ENCODE data around the gene SKAP2.
A peak's percentile ranks its signal among the peaks of the same experiment; 100 is the strongest.

Gene SKAP2

GRCh38 chr7:26691406-26691805, 173.0 kb downstream of the SKAP2 start:
- no peak for DNase-seq

- no peak for DNase-seq
Observed at GRCh38 chr7:26690135-26690805, 174.1 kb downstream of the SKAP2 start.

- no peak for DNase-seq
Observed at GRCh38 chr7:26688936-26689506, 175.4 kb downstream of the SKAP2 start.

- no peak for DNase-seq
Observed at GRCh38 chr7:26688388-26688787, 176.0 kb downstream of the SKAP2 start.

GRCh38 chr7:26687032-26687431, 177.4 kb downstream of the SKAP2 start:
- no peak for DNase-seq

- no peak for DNase-seq
Observed at GRCh38 chr7:26686448-26686981, 177.9 kb downstream of the SKAP2 start.

- no peak for DNase-seq
Observed at GRCh38 chr7:26685606-26686005, 178.8 kb downstream of the SKAP2 start.

- no peak for DNase-seq
Observed at GRCh38 chr7:26684447-26684846, 179.9 kb downstream of the SKAP2 start.

GRCh38 chr7:26683277-26683676, 181.1 kb downstream of the SKAP2 start:
- no peak for DNase-seq

- no peak for DNase-seq
Observed at GRCh38 chr7:26681819-26682418, 182.5 kb downstream of the SKAP2 start.

GRCh38 chr7:26680587-26680986, 183.8 kb downstream of the SKAP2 start:
- DNase-seq: no peak

GRCh38 chr7:26675143-26675887, 189.1 kb downstream of the SKAP2 start:
- DNase-seq: no peak

GRCh38 chr7:26673858-26674257, 190.5 kb downstream of the SKAP2 start:
- DNase-seq: no peak

- DNase-seq: no peak
Observed at GRCh38 chr7:26673271-26673670, 191.1 kb downstream of the SKAP2 start.

GRCh38 chr7:26670841-26671240, 193.5 kb downstream of the SKAP2 start:
- DNase-seq: no peak

GRCh38 chr7:26670290-26670689, 194.1 kb downstream of the SKAP2 start:
- DNase-seq: no peak

GRCh38 chr7:26668821-26669220, 195.6 kb downstream of the SKAP2 start:
- no peak for DNase-seq

- DNase-seq: peak; percentile 34
Observed at GRCh38 chr7:26667514-26668133, 196.8 kb downstream of the SKAP2 start.

GRCh38 chr7:26664735-26665416, 199.5 kb downstream of the SKAP2 start:
- peak; percentile 13 for DNase-seq

- DNase-seq: no peak
Observed at GRCh38 chr7:26664274-26664673, 200.1 kb downstream of the SKAP2 start.

GRCh38 chr7:26663874-26664273, 200.5 kb downstream of the SKAP2 start:
- no peak for DNase-seq

GRCh38 chr7:26662646-26663045, 201.7 kb downstream of the SKAP2 start:
- DNase-seq: no peak
